ENCODE measurements around the gene GNB5.
A peak's percentile ranks its signal among the peaks of the same experiment; 100 is the strongest.

The GNB5 gene

GRCh38 chr15:52186651-52187486, 4.3 kb downstream of the GNB5 start:
- Histone ChIP-seq H3K4me3 (ENCODE audit: severe bottlenecking) (no peak overlapping the region), H3K4me1 (ENCODE audit: insufficient read depth, poor library complexity, severe bottlenecking) (no peaks in the 10 kb centered on the region), H3K27me3 (ENCODE audit: insufficient read depth, poor library complexity, severe bottlenecking) (no peaks in the 10 kb centered on the region), H3K9me3 (ENCODE audit: severe bottlenecking) (no peaks in the 10 kb centered on the region), H3K27ac (ENCODE audit: poor library complexity, severe bottlenecking) (no peak overlapping the region), H3K36me3 (ENCODE audit: low read depth) (no peaks in the 10 kb centered on the region)
- DNase-seq (ENCODE audit: low spot score) = no peak
- TF ChIP-seq CTCF (IDR thresholded peaks at IDR 0.05; ENCODE audit: poor library complexity, severe bottlenecking) = no peak
- ATAC-seq (ENCODE audit: low read depth) = no peak

- DNase-seq (ENCODE audit: low spot score) (no peak), ATAC-seq (ENCODE audit: low read depth) (no peak)
- no peaks in the 10 kb centered on the region for H3K36me3 ChIP-seq (ENCODE audit: low read depth)
- H3K4me1 ChIP-seq (ENCODE audit: insufficient read depth, poor library complexity, severe bottlenecking) = no peaks in the 10 kb centered on the region
- H3K4me3 ChIP-seq (ENCODE audit: severe bottlenecking) = no peak overlapping the region
- H3K9me3 ChIP-seq (ENCODE audit: severe bottlenecking) = no peaks in the 10 kb centered on the region
- no peaks in the 10 kb centered on the region for H3K27me3 ChIP-seq (ENCODE audit: insufficient read depth, poor library complexity, severe bottlenecking)
- no peak for TF ChIP-seq CTCF (IDR thresholded peaks at IDR 0.05; ENCODE audit: poor library complexity, severe bottlenecking)
- no peak overlapping the region for H3K27ac ChIP-seq (ENCODE audit: poor library complexity, severe bottlenecking)
Measured at GRCh38 chr15:52185151-52185561, 6.0 kb downstream of the GNB5 start.

GRCh38 chr15:52184721-52185120, 6.5 kb downstream of the GNB5 start:
- Histone ChIP-seq H3K4me1 (ENCODE audit: insufficient read depth, poor library complexity, severe bottlenecking) (no peaks in the 10 kb centered on the region), H3K36me3 (ENCODE audit: low read depth) (no peaks in the 10 kb centered on the region), H3K27ac (ENCODE audit: poor library complexity, severe bottlenecking) (no peak overlapping the region), H3K27me3 (ENCODE audit: insufficient read depth, poor library complexity, severe bottlenecking) (no peaks in the 10 kb centered on the region), H3K4me3 (ENCODE audit: severe bottlenecking) (no peak overlapping the region), H3K9me3 (ENCODE audit: severe bottlenecking) (no peaks in the 10 kb centered on the region)
- DNase-seq (ENCODE audit: low spot score) = no peak
- ATAC-seq (ENCODE audit: low read depth) = no peak
- no peak for TF ChIP-seq CTCF (IDR thresholded peaks at IDR 0.05; ENCODE audit: poor library complexity, severe bottlenecking)

- Histone ChIP-seq H3K9me3 (ENCODE audit: severe bottlenecking) (no peaks in the 10 kb centered on the region), H3K27ac (ENCODE audit: poor library complexity, severe bottlenecking) (no peak overlapping the region), H3K27me3 (ENCODE audit: insufficient read depth, poor library complexity, severe bottlenecking) (no peaks in the 10 kb centered on the region), H3K4me3 (ENCODE audit: severe bottlenecking) (no peak overlapping the region), H3K4me1 (ENCODE audit: insufficient read depth, poor library complexity, severe bottlenecking) (peaks cover 3% of the 10 kb centered on the region), H3K36me3 (ENCODE audit: low read depth) (no peaks in the 10 kb centered on the region)
- DNase-seq (ENCODE audit: low spot score) (no peak), ATAC-seq (ENCODE audit: low read depth) (no peak)
- peak; percentile 96 for TF ChIP-seq CTCF (IDR thresholded peaks at IDR 0.05; ENCODE audit: poor library complexity, severe bottlenecking)
Measured at GRCh38 chr15:52183562-52184173, 7.5 kb downstream of the GNB5 start.
